Glomerular visceral epithelial cell (primary cell): ENCODE results near the gene THAP2.
A peak's percentile ranks its signal among the peaks of the same experiment; 100 is the strongest.
"Not testable (repeated sequence)": the region's sequence is repeated elsewhere in the genome, so short reads cannot be mapped to it uniquely, and the experiment has no call there.

Experiments
- DNase-seq: peaks from one replicate; pipeline ENCODE4 v3.0.0-alpha.2; 2016; ENCODE audit errors: extremely low spot score

Gene THAP2

DNA sequence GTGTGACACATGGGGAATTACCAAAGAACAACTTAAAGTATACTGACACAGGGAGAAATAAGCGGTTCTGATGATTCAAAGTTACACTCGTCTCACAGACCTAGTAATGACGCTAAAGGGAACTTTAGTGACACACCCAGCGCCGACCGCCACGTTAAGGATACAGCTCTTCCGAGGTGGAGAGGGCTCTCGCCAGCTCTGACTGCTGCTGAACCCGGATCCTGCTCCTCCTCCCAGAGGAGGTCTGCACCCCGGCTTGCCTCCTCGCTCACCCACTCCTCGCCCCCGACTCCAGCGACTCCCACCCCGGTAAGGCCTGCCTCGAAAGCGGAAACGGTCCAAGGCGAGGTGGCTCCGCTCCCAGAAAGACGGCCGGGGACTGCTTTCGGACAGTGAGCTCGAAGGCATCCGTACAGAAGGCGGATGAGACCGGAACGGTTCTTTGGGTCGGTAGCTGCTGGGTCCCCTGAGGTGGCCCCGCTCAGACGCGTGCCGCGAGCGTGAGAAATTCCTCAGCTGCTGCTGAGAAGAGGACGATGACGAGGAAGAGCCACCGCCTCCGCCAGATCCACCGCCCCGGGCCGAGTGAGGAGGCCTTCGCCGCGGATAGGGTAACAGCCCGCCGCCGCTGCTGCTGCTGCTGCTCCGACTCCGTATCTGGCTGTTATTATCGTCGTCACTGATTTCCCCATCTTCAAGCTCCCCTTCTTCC lies 1.1 kb upstream of the THAP2 start:
- DNase-seq, result peak; percentile 53

DNA sequence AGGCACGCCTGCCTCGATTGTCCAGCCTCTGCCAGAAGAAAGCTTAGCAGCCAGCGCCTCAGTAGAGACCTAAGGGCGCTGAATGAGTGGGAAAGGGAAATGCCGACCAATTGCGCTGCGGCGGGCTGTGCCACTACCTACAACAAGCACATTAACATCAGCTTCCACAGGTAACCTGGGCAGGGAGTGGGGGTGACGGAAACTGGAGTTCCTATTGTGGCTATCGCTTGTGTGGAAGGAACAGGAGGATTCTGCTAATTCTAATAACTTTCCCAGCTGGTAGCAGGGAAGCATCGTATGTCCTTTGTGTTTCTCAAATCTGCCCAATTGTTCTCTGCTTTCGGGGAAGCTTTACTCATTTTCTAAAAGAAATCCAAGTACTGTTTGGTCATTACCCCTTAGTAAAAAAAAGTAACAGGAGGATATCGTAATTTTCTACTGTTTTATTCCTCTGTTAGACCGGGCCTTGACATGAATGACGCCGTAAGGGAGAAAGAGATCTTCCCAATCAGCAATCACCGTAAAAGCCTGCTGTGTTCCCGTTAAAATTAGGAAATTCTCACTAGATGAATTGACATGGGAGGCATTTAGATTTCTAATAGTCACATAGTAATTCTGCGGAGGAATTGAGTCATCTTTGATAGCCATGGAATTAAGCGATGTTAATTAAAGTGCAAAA lies 449 bp downstream of the THAP2 start:
- DNase-seq, result no peak

DNA sequence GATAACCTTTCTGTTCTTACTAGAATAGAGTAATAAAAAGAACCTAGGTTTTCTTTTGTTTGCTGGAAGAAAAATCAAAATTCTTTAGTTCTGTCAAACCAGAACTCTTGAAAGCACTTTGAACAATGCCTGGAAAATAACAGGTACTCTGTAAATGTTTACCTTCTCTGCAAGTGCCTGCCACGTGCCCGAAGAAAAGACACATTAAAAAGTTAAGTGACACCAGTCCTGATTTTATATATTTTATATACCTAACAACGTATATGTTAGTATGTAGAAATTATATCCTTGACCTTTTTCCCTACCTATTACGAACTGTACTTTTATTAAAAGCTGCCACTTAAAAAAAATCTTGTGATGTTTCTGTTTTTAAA lies 976 bp downstream of the THAP2 start:
- no peak for DNase-seq

DNA sequence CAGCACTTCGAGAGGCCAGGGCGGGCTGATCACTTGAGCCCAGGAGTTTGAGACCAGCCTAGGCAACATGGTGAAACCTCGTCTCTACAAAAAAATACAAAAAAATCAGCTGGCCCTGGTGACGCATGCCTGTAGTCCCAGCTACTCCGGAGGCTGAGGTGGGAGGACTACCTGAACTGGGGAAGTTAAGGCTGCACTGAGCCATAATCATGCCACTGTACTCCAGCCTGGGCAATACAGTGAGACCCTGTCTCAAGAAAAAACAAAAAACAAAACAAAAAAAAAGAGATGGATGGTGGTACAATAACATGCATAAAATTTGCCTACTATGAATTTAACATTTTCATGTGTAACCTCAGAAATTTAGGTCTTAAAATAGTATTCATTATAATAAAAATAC lies 2.2 kb downstream of the THAP2 start:
- DNase-seq, result no peak

DNA sequence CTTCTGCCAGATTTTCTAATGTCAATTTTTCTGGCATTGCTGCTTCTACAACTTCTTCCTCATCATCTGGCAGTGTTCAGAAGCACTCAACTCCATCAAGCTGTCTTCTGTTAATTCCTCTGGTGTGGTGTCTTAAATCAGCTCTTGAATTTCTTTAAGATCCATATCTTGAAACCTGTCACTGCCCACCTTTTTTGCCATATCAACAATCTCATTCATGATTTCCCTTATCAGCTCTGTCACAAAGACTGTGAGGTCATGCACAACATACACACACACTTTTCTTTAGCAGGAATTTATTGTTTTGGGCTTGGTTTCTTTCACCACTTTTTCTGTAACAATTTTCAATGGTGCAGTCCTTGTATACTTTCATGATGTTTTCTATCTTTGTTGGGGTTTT lies 7.2 kb downstream of the THAP2 start:
- DNase-seq, result no peak

DNA sequence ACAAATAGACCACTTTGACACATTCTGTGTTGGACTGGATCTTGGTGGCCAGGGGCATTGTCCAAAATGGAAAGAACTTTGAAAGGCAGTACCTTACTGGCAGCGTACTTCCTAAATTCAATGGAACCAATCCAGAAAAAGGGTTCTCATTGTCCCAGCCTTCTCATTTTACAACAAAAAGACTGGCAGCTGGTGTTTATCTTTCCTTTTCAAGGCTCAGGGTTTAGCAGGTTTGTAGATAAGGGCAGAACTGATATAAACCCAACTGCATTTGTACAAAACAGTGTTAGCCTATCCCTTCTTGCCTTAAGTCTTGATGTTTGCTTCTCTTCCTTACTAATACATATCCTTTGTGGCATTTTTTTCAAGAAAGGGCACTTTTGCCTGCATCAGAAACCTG lies 7.7 kb downstream of the THAP2 start:
- DNase-seq, result no peak

DNA sequence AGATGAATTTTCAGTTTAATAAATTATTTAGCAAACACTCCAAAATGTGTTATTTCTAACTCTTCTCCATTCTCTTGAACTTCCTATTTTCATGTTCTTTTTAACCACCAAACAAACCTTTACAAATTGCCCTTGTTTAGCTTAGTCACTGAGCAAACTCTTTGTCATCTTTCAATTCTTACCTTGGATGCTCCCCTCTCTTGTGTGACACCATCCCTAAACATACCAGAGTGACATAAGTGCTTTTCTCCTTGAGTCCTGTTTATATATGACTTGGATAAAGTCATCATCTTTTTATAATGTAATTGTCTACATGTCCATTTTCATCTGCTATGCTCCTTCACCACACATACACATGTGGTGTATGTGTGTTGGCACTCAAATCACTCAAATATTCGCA lies 18.4 kb downstream of the THAP2 start:
- DNase-seq, result no peak

DNA sequence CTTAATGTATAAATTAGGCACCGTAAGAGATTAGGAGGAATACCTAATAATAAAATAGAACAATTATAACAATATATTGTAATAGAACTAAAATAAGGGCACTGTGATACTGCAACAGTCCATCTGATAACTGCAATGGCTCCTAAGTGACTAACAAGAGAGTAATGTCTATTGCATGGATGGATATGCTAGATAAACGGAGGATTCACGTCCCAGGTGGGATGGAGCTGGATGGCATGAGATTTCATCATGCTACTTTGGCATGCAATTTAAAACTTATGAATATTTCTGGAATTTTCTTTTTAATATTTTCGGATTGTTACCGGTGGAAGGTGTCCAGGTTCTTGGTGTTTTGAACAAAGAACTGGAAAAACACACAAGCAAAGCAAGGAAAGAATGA lies 19.5 kb downstream of the THAP2 start:
- no peak for DNase-seq

DNA sequence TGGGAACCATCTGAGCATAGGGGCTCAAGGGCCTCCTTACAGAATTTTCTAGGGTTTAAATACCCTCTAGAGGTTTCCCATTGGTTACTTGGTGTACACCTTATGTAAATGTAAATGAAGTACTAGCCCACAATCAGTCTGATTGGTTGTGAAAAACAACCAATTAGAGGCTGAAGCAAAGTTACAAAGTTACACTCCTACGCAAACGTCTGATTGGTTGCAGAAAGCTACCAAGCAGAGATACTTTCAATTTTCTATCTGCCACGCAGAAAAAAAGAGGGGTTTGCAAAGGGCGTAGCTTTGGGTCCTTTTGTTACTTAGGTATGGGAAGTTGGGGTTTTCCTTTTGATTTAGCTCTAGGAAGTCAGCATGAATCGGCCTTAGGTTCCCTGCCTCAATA lies 20.0 kb downstream of the THAP2 start:
- no peak for DNase-seq

DNA sequence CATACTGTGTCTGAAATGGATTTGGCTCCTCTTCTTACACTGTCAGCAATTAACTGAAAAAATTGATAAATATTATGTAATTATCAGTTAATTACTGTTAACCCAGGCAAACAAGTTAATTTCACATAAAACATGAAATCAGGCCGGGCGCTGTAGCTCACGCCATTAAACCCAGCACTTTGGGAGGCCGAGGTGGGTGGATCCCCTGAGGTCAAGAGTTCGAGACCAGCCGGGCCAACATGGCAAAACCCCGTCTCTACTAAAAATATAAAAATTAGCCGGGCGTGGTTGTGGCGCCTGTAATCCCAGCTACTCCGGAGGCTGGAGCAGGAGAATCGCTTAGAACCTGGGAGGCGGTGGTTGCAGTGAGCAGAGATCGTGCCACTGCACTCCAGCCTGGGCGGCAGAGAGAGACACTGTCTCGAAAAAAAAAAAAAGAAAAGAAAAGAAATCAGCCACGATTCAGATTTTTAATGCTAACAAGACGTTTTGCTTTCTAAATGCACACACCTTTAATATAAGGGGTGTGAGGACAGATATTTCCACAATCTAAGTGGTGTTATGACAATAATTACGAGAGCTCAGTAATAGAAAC lies 21.3 kb downstream of the THAP2 start:
- DNase-seq, result peak; percentile 9

DNA sequence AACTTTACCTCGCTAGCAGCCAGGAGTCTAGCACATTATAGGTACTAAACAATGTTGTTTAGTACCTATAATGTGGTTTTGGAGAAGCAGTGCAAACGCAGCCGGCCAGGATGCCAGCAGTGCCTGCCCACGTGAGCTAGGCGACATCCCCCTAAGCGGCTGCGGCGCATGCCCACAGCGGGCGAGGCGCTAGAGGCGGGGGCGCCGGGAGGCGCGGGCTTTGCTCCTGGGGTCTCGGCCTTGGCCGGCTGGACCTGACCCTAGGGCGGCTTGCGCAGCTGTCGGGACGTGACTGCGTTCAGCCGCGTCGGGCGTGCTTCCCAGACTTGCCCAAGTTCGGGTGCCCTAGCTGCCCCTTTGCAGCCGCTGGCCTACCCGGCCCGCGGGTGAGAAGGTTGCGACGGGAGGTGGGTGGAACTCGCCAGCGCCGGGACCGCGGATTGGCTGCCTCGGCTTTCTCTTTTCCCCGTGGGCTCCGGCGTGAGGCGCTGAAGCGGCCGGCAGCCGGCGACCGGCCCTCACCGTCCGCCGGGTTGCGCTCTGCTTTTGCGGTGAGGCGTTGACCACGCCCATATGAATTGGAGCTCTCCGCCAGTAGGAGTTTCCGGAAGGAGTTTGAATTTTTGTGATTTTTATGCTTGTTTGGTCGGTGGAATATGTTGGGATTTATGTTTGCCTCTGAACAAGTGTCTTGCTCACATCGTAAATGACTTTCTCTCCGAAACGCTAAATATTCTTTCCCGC lies 22.0 kb downstream of the THAP2 start, which contains the start of gene TMEM19:
Gene TMEM19, plus strand, starts transcription at position 169 of the 744 bp plus-strand sequence. CDS start 599 bp downstream, outside the sequence.
- DNase-seq, result peak; percentile 91

DNA sequence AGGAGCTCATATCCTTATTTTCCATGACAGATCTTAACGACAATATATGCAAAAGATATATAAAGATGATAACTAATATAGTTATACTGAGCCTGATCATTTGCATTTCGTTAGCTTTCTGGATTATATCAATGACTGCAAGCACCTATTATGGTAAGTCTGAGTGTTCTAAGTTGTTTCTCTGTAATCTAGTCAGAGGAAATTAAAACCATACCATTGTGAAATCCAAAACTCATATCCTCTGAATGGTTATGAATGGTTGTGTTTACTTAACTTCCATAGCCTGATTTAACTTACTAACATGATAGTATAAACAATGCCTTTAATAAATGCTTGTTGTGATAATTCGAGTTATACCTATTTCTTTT lies 22.5 kb downstream of the THAP2 start:
- DNase-seq, result no peak

DNA sequence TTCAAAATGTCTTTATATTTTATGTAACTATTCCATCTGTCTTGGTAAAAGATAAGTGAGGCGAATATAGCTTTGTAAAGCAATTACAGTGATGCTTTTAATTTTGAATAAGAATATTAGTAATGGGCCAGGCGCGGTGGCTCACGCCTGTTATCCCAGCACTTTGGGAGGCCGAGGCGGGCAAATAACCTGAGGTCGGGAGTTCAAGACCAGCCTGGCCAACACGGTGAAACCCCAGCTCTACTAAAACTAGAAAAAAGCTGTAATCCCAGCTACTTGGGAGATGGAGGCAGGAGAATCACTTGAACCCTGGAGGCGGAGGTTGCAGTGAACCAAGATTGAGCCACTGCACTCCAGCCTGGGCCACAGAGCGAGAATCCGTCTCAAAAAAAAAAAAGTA lies 23.1 kb downstream of the THAP2 start:
- not testable (repeated sequence) for DNase-seq

DNA sequence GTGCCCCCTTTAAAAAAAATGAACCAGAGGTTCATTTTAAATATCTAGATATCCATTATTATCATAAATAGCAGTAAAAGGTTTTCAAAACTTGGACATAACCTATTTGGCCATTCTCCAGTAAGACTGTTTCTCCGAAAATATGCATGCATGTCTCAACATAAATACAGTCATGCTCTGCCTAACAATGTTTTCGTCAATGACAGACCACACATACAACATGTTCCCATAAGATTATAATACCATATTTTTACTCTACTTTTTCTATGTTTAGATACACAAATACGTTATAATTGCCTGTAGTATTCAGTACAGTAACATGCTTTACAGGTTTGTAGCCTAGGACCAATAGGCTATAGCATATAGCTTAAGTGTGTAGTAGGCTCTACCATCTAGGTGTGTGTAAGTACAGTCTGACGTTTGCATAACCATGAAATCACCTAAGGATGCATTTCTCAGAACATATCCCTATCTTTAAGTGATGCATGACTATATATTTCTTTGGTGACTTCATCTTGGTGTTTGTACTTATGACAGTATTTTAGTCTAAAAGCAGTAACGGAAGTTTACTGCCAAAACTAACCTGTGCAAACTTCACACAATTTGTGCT lies 25.0 kb downstream of the THAP2 start:
- DNase-seq, result no peak

DNA sequence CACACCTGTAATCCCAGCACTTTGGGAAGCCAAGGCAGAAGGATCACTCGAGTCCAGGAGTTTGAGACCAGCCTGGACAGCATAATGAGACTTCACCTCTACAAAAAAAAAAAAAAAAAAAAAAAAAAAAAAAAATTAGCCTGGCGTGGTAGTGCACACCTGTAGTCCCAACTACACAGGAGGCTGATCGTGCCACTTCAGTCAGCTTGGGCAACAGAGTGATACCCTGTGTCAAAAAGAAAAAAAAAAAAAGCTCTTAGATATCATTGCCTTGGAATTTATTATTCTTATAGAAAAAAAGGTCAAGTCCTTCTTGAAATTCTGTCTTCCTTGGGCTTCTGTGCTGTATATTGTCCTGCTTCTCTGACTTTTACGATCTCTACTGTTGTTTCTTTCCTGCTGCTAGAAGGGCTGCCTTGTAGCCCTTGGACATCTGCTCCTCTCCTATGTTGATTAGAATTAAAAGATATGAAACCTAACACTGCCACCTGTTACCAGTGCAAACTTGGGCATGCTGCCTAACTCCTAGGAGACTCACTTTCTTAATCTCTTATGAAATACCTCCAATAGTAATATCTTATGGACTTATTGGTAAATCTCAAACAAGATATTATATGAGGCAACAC lies 27.5 kb downstream of the THAP2 start:
- DNase-seq, result no peak

DNA sequence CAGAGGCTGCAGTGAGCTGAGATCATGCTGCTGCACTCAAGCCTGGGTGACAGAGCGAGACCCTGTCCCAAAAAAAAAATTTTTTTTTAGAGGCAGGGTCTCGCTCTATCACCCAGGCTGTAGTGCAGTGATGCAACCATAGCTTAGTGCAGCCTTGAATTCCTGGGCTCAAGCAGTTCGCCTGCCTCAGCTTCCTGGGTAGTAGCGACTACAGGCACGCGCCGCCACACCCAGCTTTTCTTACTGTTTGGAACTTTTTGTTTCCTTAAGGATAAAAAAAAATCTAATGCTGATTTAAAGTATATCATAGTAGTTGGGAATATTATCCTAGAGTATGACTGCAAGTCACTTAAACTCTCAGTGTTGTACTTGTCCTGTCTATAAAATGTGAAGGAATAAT lies 29.0 kb downstream of the THAP2 start:
- DNase-seq, result no peak

DNA sequence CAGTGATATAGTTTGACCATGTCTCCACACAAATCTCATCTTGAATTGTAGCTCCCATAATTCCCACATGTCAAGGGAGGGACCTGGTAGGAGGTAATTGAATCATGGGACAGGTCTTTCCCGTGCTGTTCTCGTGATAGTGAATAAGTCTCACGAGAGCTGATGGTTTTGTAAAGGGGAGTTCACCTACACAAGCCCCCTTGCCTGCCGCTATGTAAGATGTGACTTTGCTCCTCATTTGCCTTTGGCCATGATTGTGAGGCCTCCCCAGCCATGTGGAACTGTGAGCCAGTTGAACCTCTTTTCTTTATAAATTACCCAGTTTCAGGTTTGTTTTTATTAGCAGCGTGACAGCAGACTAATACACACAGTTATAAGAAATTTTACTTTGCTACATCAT lies 29.6 kb downstream of the THAP2 start:
- not testable (repeated sequence) for DNase-seq

DNA sequence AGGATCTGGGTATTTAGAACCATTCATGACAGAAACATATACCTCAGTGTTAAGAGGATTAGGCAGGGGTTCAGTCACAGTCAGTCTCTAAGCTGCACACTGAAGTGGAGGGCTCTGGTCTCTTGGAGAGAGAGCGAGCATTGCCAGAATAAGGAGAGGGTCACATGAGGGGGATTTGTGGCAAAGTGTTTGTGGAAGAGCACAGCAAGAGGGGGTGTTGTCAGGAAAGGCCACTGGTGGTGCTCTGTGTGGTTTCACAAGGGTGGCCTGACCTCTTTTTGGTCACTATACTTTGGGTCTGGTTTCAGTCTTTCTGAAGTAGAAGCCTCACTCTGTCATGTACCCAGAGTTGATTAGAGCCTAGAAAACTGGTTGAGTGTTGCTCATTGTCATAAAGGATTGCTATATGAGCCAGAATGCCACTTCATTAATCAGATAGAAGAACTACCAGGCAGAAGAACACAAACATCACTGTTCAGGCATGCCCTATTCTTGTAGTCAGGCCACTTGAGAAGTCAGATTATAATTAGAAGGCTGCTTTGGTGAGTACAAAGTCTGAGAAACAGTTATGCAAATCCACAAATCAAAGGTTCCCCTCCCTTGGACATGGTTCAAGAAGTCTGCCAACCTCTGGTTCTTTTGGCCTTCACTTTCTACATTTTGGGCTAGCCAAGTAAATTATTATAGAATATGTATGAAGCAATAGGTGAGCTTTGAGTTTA lies 30.2 kb downstream of the THAP2 start:
- no peak for DNase-seq

DNA sequence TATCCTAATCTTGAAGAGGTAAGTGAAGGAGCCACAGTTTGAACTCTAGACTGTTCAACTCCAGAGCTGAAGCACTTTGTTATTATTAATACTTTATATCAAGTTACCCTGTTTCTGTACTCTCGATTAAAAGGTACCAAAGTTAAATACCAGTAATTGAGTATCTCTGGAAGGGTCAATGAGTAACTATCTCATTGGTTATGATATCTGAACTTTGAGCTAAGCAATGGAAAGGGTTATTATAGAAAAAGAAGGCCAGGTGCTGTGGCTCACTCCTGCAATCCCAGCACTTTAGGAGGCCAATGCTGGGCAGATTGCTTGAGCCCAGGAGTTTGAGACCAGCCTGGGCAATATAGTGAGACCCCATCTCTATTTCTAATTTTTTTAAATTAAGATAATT lies 31.7 kb downstream of the THAP2 start:
- no peak for DNase-seq

DNA sequence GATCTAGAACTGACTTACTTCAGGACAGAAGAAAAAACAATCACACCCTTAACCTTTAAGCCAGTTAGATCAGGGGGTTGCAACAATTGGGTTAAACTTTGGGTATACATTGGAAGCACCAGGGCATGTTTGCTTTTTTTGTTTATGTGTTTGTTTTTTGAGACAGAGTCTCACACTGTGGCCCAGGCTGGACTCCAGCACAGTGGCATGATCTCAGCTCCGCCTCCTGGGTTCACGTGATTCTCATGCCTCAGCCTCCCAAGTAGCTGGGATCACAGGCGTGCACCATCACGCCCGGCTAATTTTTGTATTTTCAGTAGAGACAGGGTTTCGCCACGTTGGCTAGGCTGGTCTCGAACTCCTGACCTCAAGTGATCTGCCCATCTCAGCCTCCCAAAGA lies 38.1 kb downstream of the THAP2 start:
- not testable (repeated sequence) for DNase-seq

DNA sequence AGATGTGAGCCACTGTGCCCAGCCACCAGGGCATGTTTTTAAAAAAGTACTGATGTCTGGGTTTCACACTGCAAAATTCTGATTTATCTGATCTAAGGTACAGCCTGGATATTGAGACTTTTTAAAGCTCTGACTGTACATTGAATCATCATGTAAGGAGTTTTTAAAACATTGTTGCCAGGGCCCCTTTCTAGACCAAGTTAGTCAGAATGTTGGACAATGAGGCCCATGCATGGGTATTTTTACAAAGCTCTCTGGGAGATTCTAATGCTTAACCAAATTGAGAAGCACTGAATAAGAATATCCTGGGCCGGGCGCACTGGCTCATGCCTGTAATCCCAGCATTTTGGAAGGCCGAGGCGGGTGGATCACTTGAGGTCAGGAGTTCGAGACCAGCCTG lies 38.5 kb downstream of the THAP2 start:
- DNase-seq, result no peak
